ENCODE data around the gene AIRE.

- TF ChIP-seq, protein P1, sequence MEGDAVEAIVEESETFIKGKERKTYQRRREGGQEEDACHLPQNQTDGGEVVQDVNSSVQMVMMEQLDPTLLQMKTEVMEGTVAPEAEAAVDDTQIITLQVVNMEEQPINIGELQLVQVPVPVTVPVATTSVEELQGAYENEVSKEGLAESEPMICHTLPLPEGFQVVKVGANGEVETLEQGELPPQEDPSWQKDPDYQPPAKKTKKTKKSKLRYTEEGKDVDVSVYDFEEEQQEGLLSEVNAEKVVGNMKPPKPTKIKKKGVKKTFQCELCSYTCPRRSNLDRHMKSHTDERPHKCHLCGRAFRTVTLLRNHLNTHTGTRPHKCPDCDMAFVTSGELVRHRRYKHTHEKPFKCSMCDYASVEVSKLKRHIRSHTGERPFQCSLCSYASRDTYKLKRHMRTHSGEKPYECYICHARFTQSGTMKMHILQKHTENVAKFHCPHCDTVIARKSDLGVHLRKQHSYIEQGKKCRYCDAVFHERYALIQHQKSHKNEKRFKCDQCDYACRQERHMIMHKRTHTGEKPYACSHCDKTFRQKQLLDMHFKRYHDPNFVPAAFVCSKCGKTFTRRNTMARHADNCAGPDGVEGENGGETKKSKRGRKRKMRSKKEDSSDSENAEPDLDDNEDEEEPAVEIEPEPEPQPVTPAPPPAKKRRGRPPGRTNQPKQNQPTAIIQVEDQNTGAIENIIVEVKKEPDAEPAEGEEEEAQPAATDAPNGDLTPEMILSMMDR (IDR thresholded peaks at IDR 0.05; ENCODE audit: poor library complexity, severe bottlenecking): no peak
- TF ChIP-seq EZH2 (IDR thresholded peaks at IDR 0.05; ENCODE audit: borderline replicate concordance, insufficient read depth, low read length, poor library complexity, severe bottlenecking) (no peak), EP300 (conservative IDR thresholded peaks at IDR 0.05; ENCODE audit: poor library complexity, severe bottlenecking) (no peak), RAD21 (conservative IDR thresholded peaks at IDR 0.05) (no peak), POLR2AphosphoS5 (IDR thresholded peaks at IDR 0.05) (no peak)
Measured at GRCh38 chr21:44275041-44275440, 10.6 kb upstream of the AIRE start.
